NB4 (cell line): Measurements from ENCODE around the gene ASB16.

Source experiments
- DNase-seq: peaks from one replicate; pipeline ENCODE4 v3.0.0; 2010; ENCODE audit warnings: low read depth
- H3K4me3 ChIP-seq: one replicate; pipeline ENCODE4 v1.5.1; 2011; ENCODE audit warnings: mild to moderate bottlenecking, low read depth, low read length, moderate library complexity
- MAX ChIP-seq: IDR thresholded peaks from 2 replicates; pipeline ENCODE4 v1.6.1; 2011; ENCODE audit warnings: low read depth, low read length
- MYC ChIP-seq: IDR thresholded peaks from 2 replicates; pipeline ENCODE4 v1.6.1; 2011; ENCODE audit warnings: low read depth, low read length
- POLR2A ChIP-seq: IDR thresholded peaks from 2 replicates; pipeline ENCODE4 v1.6.1; 2011; ENCODE audit warnings: mild to moderate bottlenecking; ENCODE audit not compliant: insufficient read length; ENCODE audit errors: extremely low read depth
- TF ChIP-seq, protein P1 (sequence below): IDR thresholded peaks from one replicate; pipeline ENCODE4 v1.5.1; 2012; ENCODE audit warnings: low read depth, low read length

The ASB16 gene

GRCh38 chr17:44186307-44187130 lies 16.0 kb downstream of the ASB16 start, which contains the start of gene TMUB2:
TMUB2 (plus strand) TSS chr17:44186972; CDS start chr17:44187709, 737 bp downstream.
- DNase-seq = peak; percentile 98
- peak within 1 kb of the TSS; percentile 97 for H3K4me3 ChIP-seq
- TF ChIP-seq MYC (peak; percentile 62; the same call in 1 of the 2 replicates), MAX (peak; percentile 62), POLR2A (peak; percentile 92)
- TF ChIP-seq, protein P1, sequence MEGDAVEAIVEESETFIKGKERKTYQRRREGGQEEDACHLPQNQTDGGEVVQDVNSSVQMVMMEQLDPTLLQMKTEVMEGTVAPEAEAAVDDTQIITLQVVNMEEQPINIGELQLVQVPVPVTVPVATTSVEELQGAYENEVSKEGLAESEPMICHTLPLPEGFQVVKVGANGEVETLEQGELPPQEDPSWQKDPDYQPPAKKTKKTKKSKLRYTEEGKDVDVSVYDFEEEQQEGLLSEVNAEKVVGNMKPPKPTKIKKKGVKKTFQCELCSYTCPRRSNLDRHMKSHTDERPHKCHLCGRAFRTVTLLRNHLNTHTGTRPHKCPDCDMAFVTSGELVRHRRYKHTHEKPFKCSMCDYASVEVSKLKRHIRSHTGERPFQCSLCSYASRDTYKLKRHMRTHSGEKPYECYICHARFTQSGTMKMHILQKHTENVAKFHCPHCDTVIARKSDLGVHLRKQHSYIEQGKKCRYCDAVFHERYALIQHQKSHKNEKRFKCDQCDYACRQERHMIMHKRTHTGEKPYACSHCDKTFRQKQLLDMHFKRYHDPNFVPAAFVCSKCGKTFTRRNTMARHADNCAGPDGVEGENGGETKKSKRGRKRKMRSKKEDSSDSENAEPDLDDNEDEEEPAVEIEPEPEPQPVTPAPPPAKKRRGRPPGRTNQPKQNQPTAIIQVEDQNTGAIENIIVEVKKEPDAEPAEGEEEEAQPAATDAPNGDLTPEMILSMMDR = no peak

DNA sequence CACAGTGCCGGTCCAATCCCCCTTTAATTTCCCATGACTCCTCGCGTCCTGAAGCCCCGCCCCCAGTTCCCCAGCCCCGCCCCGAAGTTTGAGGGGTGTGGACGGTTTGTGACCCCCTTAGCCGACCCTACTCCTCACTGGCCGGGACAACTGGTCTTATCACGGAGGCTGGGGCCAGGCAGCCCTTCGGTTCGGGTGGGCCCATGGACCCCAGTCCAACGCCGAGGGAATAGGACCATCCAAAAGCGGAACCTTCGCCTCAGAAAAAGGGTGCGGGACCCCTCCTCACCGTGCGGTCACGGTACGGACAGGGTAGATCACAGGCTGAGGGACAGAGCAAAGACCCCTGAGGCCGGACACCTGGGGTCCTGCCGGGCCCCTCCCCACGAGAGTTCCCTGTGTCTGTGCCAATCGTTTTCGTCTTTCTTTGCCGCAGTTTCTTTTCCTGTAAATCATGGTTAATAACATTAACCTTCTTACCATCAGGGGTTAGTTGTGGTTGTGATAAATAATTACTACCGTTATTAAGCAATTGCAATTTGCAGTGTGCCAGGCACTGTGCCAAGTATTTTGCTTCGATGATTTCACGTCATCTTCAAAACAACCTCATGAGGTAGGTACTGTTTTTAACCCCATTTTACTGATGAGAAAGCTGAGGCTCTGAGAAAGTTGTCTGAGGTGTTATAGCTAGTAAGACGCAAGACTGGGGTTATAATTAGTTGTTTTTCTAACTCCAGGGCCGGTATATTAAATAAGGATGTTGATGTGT lies 16.8 kb downstream of the ASB16 start:
- TF ChIP-seq POLR2A (no peak), MYC (no peak), MAX (no peak)
- TF ChIP-seq, protein P1 = no peak
- peak overlapping the region; percentile 93 for H3K4me3 ChIP-seq
- no peak for DNase-seq

- DNase-seq = no peak
- H3K4me3 ChIP-seq = no peak overlapping the region
- TF ChIP-seq MYC (no peak), MAX (no peak), POLR2A (no peak)
- TF ChIP-seq, protein P1 = no peak
Observed at GRCh38 chr17:44188576-44189403, 18.3 kb downstream of the ASB16 start.

- H3K4me3 ChIP-seq = no peak overlapping the region
- TF ChIP-seq POLR2A (no peak), MAX (no peak), MYC (no peak)
- TF ChIP-seq, protein P1 = no peak
Observed at GRCh38 chr17:44190481-44190880, 20.0 kb downstream of the ASB16 start.

GRCh38 chr17:44191369-44191768 lies 20.9 kb downstream of the ASB16 start:
- no peak for DNase-seq
- TF ChIP-seq, protein P1 = no peak
- TF ChIP-seq MAX = no peak
- no peak overlapping the region for H3K4me3 ChIP-seq

More at GRCh38 chr17:44190481-44190880, 20.0 kb downstream of the ASB16 start:
- DNase-seq = no peak
